NCI-H2171 (cell line): Measurements from ENCODE around the gene ZNF451.
"Not testable (repeated sequence)": the region's sequence is repeated elsewhere in the genome, so short reads cannot be mapped to it uniquely, and the experiment has no call there.

Source experiments
- DNase-seq: peaks from one replicate; lab custom pipeline; 2025; lab: John Stamatoyannopoulos, UW

The ZNF451 gene

GRCh38 chr6:57090458-57091067, 575 bp downstream of the ZNF451 start:
- DNase-seq, result not testable (repeated sequence)

GRCh38 chr6:57091375-57091774, 1.4 kb downstream of the ZNF451 start:
- not testable (repeated sequence) for DNase-seq

GRCh38 chr6:57094689-57095088, 4.7 kb downstream of the ZNF451 start:
- no peak for DNase-seq

GRCh38 chr6:57097596-57097995, 7.6 kb downstream of the ZNF451 start:
- no peak for DNase-seq

GRCh38 chr6:57102976-57103375, 13.0 kb downstream of the ZNF451 start:
- no peak for DNase-seq

GRCh38 chr6:57104336-57104735, 14.3 kb downstream of the ZNF451 start:
- no peak for DNase-seq

GRCh38 chr6:57106990-57107389, 17.0 kb downstream of the ZNF451 start:
- DNase-seq, result no peak

- DNase-seq, result no peak
These were observed 18.7 kb downstream of the ZNF451 start for GRCh38 chr6:57108691-57109090.

- no peak for DNase-seq
These were observed 19.9 kb downstream of the ZNF451 start for GRCh38 chr6:57109880-57110279.

- DNase-seq, result no peak
These were observed 23.1 kb downstream of the ZNF451 start for GRCh38 chr6:57113105-57113504.

- no peak for DNase-seq
These were observed 26.8 kb downstream of the ZNF451 start for GRCh38 chr6:57116776-57117175.

- DNase-seq, result no peak
These were observed 27.8 kb downstream of the ZNF451 start for GRCh38 chr6:57117796-57118195.

- no peak for DNase-seq
These were observed 33.1 kb downstream of the ZNF451 start for GRCh38 chr6:57123111-57123510.

GRCh38 chr6:57127763-57128162, 37.8 kb downstream of the ZNF451 start:
- DNase-seq, result no peak

GRCh38 chr6:57130661-57131177, 40.7 kb downstream of the ZNF451 start:
- no peak for DNase-seq

GRCh38 chr6:57134954-57135353, 45.0 kb downstream of the ZNF451 start:
- DNase-seq, result no peak

GRCh38 chr6:57135885-57136284, 45.9 kb downstream of the ZNF451 start:
- no peak for DNase-seq

GRCh38 chr6:57137350-57137749, 47.4 kb downstream of the ZNF451 start:
- DNase-seq, result no peak

GRCh38 chr6:57138026-57138425, 48.0 kb downstream of the ZNF451 start:
- no peak for DNase-seq

- DNase-seq, result no peak
These were observed 51.6 kb downstream of the ZNF451 start for GRCh38 chr6:57141451-57142177.

GRCh38 chr6:57142178-57142525, 52.2 kb downstream of the ZNF451 start:
- DNase-seq, result no peak

GRCh38 chr6:57143690-57144089, 53.7 kb downstream of the ZNF451 start:
- no peak for DNase-seq

- DNase-seq, result no peak
These were observed 57.4 kb downstream of the ZNF451 start for GRCh38 chr6:57147401-57147800.
